NCI-H1436 (cell line): ENCODE measurements around the gene PPP1R3G.

Experiments used
- DNase-seq: peaks from one replicate; lab custom pipeline; 2025; lab: John Stamatoyannopoulos, UW

The PPP1R3G gene

DNA sequence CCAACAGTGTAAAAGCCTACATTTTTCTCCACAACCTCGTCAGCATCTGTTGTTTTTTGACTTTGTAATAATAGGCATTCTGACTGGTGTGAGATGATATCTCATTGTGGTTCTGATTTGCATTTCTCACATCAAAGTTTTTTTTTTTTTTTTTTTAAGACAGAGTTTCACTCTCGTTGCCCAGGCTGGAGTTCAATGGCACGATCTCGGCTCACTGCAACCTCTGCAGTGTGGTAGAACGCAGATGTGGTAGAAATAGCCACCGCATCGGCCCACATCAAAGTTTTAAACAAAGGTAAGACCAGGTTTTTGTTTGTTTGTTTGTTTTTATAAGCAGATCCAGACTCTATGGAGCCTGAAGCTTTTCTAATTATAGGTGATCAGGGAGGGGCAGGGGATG is 12.7 kb upstream of the PPP1R3G start:
- no peak for DNase-seq

DNA sequence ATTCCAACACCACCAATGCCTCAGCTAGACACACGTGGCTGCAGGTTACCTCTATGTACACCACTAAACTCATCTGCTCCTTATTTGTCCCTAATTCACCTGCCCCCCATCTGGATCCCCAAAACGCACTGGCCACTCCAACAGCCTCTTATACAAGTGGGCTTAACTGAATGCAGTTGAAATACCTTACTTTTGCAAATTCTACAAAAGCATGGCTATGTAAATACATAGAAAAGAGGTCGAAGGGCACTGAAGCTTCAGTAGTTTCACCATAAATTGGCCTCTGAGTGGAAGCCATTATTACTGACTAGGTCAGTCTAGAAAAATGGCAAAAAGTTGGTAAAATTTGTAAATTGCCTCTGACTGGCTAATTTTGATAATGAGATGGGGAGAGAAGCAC is 11.1 kb upstream of the PPP1R3G start:
- no peak for DNase-seq

DNA sequence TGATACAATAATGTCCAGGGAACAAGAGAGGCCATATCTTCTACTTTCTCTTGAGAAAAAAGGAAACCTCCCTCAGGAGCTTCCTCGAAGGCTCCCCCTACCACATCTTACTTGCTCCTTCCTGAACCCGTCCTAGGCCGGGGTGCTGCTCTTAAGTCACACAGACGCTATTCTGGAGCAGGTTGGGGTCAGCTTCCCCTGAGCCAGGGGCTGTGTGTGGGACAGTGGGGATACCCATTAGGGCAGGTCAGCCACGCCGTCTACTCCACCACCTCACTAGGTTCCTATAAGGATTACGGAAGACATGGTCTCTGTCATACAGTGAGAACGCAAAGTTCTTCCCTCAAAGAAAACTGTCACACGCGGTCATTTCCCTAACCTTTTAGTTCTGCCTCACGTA is 8.2 kb upstream of the PPP1R3G start:
- DNase-seq: no peak

DNA sequence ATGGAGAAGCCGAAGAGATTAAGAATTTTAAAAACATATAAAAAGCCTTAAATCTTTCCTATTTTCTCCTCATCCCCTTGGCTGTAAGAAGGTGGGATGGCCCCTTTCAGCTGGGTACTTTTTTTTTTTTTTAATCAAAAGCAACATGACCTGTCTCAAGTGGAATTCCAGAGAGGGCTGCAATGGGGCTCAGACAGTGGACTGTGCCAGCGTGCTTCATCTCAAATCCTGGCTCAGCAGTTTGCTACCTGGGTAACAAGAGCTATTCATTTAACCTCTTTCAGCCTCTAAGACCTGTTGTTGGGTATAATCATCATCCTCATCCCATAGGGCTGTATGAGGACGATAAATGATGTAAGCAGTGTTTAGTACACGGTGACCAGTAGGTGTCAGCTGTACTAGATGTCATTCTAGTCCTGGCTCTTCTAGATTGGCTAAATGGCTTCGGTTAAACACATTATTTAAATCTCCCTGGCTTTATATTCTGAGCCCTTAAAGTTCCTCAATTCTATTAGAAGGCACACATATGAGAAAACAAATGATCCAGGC is 6.9 kb upstream of the PPP1R3G start:
- DNase-seq: no peak

DNA sequence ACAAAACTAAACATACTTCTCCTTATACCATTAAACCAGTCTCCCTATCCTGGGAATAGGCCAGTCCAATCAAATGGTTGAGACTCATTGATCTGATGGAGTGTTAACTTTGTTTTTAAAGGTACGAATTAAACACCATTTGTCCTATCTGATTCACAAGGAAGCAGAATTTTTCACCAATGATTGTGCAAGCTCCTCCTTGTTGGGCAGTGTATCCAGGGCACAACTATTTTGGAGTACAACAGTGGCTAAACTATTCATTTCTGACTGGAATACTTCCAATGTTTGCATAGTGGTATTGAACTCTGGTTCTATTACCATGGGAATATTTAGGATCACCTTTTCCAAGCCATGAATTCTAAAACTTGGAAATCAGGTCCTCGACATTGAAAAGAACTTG is 5.4 kb upstream of the PPP1R3G start:
- no peak for DNase-seq

DNA sequence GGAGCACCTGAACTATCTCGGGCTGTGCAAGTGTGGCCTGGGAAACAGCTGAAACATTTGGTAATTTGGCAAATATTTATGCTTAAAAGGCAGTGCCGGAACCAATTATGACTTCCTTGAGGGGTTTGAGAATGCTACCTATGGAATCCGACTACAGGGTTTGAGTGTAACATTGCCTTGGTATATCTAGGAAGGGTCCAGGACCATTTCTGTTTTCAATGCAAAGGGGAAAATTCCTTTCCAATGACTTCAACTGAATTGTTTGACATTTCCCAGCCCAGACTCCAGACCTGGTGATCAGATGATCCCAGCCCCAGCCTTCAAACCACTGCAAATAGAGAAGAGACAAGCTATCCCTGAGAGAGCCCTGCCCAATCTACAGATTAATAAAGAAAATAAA is 4.6 kb upstream of the PPP1R3G start:
- DNase-seq: no peak

DNA sequence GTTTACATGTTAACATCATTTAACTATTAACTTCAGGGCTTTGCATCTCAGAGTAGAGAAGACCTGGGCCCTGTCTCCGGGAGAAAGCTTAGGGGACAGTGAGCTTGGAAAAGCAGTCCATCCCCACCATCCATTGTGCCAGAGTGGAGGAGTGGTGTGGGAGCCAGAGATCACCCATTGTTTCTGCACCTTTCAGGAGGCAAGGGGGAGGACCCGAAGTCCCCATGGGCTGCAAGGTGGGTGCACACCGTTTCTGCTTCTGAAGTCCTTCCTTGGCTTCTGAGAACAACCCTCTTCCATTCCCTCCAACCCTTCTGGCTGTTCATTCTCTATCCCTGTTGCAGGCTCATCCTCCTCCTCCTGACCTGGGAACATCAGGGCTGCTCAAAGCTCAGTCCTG is 4.0 kb upstream of the PPP1R3G start:
- DNase-seq: no peak

DNA sequence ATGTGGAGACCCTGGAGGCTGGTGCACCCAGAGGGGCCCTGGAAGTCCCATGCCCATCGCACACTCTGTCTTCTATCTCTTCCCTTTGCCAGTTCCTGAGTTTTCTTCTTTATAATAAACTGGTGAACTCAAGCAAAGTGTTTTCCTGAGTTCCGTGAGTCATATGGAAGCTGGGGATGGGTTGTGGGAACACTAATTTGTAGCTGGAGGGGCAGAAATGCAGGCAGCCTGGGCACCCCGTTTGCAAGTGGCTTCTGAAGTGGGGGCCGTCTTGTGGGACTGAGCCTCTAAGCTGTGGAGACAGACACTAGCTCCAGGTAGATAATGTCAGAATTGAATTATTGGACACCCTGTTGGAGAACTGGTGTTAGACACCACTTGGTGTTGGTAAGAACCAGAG is 3.2 kb upstream of the PPP1R3G start:
- no peak for DNase-seq

DNA sequence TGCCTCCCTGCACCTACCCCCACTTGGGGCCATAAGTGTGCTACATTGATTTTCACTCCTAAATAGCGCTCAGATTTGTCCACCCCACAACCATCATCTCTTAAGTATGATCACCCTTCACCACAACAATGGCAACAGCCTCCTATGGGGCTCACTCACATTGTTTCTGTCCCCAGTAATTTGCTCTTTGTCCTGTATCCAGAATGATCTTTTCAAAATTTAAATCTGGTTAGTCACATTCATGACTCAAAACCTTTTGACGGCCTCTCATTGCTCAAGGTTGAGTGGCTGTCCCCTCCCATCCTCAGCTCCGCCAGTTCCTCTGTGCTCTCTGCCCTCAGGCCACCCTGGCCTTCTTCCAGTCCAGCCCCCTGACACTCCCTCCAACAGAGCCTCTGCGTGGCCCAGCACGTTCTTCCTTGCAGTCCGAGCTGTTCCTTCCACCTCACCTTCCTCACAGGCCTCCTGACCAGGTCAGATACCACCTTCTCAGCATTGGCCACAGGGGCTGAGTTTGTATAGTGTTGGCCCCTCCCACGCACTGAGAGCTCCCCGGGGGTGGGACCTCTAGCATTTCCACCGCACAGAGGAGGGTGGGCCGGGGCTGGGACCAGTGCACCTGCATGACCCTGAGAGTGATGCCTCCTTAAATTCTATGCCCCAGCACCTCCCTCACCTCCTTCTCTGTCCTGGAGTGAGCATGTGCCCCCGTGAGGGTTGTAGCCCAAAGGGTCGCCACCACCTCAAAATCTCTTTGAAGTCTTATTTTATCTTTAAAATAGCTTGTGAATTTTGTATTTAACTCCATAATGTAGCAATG is 2.4 kb upstream of the PPP1R3G start:
- DNase-seq: no peak

DNA sequence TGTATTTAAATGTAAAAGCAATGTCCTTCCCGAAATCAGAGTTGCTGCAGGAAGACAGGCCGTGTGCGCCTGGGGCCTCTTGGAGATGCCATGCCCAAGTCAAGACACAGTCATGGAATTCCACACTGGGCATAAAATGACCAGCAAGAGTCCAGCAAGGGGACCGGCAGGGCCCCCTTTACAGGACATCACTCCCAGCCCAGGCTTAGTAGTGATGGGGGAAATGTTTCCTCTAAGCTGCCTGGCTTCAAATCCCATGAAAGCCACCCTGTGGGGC is 1.9 kb upstream of the PPP1R3G start:
- no peak for DNase-seq

DNA sequence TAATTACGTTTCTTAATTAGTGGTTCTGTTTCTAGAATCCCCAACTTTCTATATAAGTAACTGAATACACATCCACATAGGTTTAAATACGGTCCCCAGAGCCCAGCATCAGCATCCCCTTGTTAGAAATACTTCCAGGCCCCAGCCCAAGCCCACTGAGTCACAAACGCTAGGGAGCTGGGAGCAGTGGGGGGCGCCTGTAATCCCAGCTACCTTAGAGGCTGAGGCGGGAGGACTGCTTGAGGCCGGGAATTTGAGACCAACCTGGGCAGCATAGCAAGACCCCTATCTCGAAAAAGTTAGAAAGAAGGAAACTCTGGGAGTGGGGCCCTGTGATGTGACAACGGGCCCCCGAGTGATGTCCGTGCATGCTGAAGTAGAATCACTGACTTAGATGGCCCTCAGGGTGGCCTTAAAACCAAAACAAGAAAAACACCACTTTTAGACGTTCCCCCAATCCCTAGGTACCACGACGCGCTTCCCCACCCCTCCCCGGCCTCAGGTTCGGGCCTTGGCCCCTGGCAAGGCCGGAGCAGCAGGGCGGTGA is 1.3 kb upstream of the PPP1R3G start:
- no peak for DNase-seq

DNA sequence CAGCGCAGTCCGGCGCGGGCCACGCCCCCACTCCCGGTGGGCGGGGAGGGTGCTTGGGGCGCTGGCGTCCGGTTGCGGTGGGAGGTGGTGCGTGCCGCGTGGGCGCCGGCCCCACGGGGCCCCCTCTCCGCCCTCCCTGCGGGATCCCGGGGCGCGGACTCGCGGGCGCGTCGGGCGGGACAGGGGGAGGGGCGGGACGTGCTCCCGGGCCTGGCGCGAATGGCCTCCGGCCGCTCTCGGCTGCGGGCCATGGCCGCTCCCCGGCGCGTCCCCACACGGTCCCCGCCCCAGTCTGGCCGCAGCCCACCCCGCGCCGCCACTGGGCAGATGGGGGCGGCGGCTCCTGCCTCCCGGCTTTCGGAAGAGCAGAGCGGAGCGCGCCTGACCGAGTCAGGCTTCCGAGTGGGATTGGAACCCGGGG is 771 bp upstream of the PPP1R3G start:
- DNase-seq: no peak

DNA sequence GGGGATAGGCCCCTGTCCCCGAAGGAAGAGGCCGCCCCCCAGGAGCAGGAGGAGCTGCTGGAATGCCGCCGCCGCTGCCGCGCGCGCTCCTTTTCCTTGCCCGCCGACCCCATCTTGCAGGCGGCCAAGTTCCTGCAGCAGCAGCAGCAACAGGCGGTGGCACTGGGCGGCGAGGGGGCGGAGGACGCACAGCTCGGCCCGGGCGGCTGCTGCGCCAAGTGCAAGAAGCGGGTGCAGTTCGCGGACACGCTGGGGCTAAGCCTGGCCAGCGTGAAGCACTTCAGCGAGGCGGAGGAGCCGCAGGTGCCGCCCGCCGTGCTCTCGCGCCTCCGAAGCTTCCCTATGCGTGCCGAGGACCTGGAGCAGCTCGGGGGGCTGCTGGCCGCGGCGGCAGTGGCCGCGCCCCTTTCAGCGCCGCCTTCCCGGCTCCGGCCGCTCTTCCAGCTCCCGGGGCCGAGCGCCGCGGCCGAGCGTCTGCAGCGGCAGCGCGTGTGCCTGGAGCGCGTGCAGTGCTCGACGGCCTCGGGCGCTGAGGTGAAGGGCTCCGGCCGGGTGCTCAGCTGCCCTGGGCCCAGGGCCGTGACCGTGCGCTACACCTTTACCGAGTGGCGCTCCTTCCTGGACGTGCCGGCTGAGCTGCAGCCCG is 630 bp downstream of the PPP1R3G start:
- no peak for DNase-seq

DNA sequence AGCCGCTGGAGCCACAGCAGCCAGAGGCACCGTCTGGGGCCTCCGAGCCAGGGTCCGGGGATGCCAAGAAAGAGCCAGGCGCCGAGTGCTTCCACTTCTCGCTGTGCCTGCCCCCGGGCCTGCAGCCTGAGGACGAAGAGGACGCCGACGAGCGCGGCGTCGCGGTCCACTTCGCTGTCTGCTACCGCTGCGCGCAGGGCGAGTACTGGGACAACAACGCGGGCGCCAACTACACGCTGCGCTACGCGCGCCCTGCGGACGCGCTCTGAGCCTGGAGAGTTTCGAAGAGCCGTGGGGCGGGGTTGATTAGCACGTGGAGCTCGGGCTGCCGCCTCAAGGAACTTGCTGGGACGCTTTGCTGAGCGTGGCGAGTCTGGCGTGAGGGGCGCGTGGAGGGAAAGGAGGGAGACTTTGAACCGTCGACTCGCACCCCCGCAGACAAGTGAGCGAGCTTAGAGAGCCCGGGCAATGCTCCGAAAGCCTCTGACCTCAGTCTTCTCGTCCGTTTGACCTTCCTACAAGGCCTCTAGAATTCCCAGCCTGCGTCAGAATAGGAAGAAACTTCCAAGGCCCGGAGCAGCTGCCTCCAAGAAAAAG is 1.3 kb downstream of the PPP1R3G start:
- DNase-seq: no peak

DNA sequence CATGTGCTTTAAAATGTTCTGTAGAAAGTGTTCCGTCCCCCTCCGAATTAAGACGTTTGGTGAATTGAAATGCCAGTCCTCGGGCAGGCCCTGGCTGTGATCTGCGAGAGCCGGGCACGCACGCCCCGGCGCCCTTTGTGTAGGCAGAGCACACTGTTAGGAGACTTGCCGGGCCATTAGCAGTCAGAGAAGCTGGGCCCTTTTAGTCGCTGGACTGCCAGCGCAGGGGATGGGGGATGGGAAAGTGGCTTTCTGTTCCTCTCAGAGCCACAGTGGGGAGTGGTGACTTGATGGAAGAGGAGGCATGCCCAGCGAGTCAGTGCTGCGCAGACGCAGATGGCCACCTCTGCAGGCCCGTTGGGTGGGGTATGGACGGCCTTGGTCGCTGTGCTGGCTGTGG is 2.2 kb downstream of the PPP1R3G start:
- DNase-seq: no peak

DNA sequence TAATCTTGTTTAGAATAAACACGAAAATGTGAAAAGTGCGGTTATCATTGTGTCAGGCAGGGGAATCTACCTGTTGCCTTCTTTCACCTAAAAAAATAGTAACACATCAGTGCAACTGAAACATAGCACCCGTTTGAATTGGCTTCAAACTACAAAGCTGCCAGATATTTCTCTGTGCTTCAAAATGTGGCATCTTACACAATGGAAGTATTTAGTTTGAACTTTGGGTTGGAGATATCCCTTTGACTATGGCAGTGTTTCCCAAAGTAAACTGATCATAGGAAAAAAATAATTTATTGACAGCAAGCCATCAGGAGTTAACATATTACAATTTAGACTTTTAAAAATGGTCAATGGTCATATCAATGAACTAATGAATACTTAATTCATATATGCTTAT is 3.6 kb downstream of the PPP1R3G start:
- no peak for DNase-seq

DNA sequence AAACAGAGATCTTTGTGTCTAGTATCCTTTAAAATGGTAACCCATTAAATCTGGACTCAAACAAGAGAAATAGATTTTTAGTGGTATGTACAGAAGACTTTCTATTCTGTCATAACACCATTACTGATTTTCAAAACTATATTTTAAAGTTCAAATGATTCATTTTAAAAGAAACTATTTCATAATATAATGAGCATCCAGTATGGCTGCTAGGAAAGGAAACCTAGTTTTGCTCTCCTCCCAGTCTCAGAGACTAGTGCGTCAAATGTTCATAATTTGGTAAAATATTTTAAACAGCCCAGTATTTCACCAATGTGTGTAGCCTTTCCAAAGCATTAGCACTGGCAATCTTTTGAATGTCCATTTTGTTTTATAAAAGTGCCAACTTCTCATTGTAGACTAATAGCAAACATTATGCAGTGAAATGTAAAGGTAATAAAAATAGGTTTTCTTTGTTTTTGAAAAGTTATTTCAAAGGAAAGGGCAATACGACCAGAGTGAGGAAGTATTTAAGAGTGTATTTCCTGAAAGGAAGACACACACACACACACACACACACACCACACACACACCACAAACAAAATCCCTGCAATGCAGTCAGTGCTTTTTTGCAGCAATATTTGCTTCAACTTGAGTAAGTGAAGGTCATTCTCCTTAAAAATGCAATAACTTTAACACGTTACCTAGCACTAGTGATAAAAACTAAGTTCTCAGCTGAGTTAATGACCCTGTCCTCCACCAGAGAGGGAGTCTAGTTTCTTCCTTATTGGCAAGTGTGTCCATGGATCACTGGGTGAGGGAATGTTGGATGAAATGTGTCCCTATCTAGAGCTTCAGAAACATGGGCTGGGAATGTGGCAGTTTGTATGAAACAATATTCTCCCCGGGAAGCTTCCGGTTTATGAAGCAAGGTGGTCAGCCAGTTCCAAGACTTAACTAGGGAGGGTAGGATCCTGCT is 4.6 kb downstream of the PPP1R3G start:
- no peak for DNase-seq

DNA sequence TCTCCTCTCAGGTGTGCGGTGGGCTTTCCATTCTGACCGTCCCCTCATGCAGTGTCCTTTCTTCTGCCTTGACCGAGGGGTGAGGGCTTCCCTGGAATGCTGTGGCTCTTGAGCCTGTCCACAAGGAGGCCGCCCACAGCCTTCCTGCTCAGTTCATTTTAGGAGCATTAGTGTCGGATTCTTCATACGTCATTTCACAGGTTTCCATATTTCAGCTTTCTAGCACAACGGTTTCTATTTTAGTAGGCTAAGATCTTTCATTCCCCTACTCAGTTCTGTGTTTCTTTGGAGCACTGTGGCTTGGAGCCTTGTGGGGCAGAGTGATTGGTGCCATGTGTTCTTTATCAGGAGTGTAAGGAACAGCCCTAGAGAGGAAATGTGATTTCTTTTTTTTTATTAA is 5.5 kb downstream of the PPP1R3G start:
- DNase-seq: no peak

DNA sequence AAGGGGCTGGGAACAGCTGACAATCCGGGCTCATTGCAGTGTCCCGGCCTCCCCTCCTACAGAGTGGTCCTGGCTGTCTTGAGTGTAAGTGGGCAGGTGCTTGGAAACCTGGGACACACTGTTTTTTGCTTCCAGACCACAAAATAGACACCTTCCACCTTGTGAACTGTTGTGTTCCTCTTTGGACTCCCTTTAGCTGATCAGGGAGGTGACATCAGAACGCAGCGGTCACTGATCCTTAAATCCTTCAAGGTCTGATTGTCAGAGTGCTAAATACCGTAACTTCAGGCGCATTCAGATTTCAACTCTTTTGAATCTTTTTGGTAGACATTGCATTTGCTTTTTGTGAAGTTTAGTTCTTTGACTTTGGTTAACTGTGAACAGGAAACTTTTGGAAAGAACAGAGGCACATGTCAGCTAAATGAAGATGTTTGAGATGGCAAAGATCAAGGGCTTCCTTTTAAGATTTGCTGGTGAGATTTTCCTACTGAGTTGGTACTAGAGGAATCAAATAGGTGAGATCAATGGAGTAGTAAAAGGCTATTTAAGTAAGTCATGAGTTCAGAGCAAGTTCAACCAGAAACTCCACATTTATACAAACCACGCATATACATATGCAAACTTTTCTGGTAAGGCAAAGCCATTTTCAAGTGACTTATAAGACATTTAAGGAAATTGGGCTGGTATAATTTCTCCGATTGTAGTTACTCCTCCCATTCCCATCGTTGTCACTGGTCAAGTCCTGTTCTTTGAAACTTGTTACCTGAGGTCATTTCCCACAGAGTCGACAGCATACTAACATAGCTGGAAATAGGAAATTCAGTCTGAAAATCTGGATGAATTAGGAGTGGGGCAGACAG is 6.3 kb downstream of the PPP1R3G start:
- no peak for DNase-seq

DNA sequence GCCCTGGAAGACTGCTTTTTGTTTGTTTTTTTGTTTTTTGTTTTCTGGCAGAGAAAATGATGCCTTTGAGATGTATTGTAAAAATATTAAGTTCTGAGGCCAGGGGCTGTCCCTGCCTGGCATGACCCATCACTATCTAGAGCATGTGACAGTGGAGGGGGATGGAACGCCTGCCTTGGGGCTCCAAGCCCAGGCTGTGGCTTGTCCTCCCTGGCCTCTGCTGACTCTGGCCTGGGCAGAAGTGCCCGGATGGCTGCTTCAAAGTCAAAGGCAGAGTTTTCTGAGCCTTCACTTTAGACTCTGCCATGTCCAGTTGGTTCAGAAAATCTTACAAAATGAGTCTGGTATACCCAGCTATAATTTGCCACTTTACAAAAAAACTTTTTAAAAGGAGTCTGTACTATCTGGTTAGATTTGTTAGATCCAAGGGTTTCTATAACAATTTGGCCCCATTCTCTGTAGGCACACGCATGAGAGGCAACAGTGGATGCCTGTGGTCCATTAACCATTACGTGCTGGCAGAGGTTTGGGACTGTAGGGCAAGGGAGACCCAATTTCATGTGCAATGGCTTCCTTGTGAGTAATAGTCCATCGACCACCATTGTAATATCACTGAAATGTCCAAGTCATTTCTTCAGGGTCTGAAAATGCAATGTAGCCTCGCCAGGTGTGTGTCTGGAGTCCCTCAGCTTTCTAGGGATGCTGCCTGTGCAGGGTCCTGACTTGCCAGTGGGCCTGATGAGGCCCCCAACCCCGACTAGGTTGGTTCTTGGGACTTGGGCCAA is 8.3 kb downstream of the PPP1R3G start:
- no peak for DNase-seq
